A549 treated with ZK216348 at 1 μM for 4 hours (cell line): Measurements from ENCODE around the gene NRM. TPM values are rescaled to one million over a fixed set of nuclear protein-coding genes. Genes with fewer than 3 reads are reported as not detected.

Experiments
- total RNA-seq: library from RNA; stranded (reverse); fragments of 200-300 nt; extraction: Qiagen RNA extraction; gene quantifications from 5 replicates; pipeline ENCODE4 v1.2.3, GENCODE V29; 2022; ENCODE audit warnings: low read depth

Gene NRM
- 20.2 to 28.1 TPM (median 26.5 TPM) in 5 replicates for total RNA-seq

DNA sequence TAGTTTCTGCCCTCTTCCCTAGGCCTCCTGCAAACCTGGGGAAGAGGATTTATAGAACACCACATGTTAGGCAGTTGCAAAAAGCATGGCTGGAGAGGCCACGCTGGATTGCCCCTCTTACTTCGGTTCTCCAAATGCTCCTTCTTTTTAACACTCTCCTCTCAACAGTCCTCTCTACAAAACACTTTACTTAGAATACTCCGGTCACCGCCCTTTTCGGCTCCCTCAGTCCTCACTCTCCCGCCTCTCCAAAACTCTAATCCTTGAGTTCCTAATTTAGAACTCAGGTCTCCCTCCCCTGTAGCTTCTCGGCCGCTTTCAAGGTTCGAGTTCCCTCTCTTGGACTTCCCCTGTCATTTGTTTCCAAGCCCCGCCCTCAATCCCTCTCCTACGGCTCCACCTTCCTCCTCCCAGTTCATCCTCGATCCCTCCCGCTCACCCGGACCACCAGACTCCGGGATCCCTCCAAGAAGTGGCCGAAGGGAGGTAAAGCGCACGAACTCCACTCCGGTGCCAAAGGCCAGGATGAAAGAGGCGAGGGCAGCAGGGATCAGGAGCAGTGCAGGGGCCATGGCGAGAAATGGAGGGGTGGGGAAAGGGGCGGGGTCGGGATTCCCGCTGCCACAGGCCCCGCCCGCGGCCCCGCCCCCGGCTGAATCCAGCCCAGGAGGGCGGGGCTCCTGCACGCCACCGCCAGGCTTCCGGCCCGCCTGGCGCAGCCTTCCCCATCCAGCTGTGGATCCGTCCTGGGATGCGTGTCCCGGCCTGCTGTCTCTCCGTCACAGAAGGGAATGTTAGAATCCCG, at the start of gene NRM:
Gene NRM, minus strand, starts transcription at position 582 of the 805 bp plus-strand sequence. Its CDS starts 10 bp downstream, at position 572.

DNA sequence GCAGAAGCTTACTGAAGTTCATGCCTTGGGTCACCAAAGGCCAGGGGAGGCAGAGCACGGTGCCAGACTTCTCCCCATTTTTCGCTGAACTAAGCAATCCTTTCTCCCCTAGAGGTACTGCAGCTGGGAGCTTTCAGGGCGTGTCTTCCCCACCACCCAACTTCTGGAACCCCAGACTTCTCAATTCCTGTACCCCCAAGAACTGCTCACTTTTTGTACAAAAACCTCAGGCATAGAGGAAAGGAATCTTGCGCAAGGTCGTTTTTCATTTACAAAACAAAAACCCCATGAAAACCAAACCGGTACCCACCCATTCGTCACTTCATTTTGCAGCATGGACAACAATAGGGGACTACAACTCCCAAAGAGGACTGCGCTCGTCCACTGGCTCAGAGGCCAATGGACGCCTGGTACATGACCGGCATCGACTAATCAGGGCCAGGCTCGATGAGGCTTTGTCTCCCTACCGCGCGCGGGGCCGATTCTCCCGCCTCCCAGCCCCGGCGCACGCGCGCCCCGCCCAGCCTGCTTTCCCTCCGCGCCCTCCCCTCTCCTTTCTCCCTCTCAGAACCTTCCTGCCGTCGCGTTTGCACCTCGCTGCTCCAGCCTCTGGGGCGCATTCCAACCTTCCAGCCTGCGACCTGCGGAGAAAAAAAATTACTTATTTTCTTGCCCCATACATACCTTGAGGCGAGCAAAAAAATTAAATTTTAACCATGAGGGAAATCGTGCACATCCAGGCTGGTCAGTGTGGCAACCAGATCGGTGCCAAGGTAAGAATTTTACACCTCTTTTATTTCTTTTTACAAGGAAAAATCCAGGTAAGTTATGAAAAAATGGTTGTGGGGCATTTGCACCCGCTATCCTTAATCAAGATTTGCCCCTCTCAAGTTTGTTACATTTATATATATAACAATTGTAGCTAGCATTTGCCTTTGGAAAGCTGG, 29.3 kb upstream of the NRM start, which contains the start of gene TUBB:
Gene TUBB, plus strand, starts transcription at position 562 of the 947 bp plus-strand sequence. Its CDS starts 155 bp downstream, at position 717.

DNA sequence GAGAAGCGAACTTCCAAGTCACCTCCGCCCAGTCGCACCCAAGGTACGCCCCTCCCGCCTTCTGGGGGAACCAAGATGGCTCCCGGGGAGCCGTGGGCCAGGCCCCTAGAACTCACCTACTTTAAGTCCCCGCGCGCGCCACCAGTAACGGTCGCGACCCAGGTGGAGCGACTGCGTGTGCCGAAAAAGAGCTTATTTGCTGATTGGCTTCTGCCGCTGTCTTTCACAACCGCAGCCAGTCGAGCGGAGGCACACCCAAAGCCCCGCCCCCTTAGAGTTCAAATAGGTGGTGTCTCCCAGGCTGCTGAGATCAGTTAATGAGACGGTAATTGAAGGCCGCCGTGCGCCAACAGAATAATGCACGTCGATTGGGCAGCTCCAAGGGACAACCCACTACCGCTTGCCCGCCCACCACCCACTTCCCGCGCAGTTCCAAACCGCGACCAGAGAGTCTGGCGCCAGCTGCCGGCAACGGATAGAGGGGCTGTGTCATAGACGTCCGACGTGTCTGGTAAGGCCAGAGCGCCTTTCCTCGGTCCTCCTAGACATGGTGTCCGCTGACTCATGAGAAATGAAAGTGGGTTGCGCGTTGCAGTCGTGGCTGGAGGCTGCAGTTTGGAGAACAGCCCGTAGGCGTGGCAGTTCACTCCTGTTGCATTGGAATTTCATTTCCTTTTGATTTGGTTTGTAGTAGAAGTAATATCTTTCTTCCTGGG, 26.5 kb upstream of the NRM start, which contains the start of gene MDC1:
Gene MDC1, minus strand, starts transcription at position 153 of the 716 bp plus-strand sequence. CDS start 2,106 bp downstream, outside the sequence.

DNA sequence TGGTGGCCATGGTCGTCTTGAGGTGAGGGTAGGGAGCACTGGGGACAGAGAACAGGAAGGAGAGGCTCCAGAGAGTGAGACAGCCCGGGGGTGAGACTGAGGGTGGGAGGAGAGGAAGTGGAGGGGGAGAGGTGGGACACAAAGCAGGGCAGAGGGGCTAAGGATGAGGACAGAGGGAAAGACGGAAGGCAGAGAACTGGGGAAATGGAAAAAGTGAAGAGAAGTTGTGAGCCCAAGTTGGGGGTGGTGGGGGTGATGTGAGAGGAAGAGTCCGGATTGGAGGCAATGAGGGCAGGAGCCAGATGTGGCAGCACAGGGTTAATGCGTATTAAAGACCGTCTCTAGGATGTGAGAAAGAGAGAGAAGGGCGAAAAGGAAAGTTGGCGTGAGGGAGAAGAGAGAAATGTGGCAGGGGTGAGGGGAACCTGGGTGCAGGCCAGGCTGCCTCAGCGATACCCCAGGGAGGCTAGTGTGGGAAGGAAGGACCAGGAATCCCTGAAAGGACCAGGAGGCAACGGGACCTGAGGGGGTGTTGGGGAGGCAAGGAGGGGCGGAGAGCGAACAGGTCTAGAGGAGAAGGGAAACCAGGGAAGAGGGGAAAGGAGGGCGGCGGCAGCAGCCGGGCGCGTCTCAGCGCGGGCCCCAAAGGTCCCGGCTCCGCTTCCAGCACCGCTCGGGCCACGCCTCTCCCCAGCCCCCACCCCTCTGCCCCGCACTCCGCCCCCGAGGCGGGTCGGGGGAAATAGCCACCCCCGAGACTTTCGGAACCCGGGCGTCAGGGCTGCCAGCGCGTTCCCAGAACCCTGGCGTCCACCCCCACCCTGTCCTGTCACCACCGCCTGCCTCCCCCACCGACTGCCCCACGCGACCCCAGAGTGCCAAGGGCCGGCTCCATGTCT, 4.5 kb downstream of the NRM start, which contains the start of gene PPP1R18:
Gene PPP1R18, minus strand, starts transcription at position 637 of the 899 bp plus-strand sequence. Its CDS starts 627 bp downstream, at position 10.

DNA sequence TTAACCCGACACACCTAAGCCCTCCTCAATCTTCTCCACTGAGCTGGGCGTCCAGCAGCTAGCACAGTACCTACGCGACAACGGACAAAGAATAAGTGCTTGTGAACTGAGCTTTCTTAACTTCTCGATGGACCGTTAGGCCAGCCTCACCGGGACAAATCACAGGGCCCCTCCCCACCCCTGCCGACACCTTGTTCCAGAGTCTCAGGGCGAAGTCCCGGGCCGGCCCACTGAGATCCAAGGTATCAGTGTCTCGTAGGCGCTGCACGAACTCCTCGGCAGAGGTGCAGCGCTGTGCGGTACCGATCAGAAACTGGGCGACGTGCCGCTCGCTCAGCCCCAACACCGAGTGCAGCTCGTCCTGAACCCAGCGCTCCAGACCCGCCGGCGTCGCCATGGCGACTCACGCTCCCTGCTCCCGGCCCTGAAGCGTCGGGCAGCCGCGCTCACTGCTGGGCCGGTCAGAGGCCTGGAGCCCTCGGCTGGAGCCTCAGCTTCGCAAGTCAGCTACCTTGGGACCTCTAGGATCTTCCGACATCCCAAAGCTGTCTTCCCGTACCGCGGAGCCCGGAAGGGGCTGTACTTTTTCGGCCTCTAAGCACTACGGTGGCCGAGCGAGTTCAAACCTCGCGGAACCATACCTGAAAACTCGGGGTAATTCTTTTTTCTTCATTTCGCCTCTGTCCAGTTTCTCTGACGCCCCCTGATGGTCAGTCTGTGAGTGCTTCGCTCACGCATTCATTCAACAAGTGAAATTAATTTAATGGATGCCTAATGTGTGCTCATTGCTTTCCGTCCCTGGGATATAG, 18.1 kb downstream of the NRM start, which contains the start of gene DHX16:
Gene DHX16, minus strand, starts transcription at position 562 of the 809 bp plus-strand sequence. Its CDS starts 165 bp downstream, at position 397.

DNA sequence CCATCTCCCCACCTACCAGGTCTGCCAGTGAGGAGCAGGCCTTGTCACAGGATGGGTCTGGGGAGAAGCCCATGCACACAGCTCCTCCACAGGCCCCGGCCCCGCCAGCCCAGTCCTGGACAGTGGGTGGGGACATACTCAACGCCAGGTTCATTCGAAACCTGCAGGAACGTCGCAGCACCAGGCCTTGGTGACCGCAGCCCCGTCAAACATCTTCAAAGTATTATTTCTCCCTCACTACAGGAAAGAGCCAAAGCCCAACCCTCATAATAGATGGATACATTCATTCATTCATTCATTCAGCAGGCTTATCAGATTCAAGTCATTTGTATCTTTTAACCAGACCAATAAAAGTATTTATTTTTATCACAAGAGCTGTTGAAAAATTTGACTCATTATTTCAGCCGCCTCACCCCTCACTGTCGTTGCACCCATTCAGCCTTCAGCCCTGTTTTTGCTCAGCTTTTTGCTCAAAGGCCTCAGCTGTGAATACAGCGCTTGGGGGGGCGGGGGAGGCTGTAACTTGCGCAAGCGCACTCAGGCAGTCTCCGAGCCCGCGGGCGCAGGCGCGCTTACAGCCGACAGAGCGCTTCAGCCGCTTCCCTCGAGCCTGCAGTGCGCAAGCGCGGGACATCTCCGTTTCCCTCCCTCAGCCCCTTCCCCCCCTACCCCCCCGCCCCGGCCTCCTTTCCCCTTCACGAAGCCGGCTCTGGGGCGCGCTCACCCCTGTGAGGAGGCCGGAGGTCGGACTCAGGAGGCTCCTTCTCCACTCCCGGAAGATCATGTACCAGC, 44.1 kb downstream of the NRM start, which contains the start of gene C6orf136:
Gene C6orf136, plus strand, starts transcription at position 684 of the 792 bp plus-strand sequence. Its CDS starts 99 bp downstream, at position 783.

Other genes with a start within 250 kb of the NRM start
- 51.9 to 68.3 TPM (median 60.7 TPM) in 5 replicates for gene HLA-E, start 201.5 kb downstream of the NRM start, total RNA-seq
- 30.0 to 38.2 TPM (median 31.9 TPM) in 5 replicates for gene GNL1, start 134.5 kb downstream of the NRM start, total RNA-seq
- gene PRR3, start 133.7 kb downstream of the NRM start, total RNA-seq: 13.3 to 18.1 TPM (median 15.4 TPM) in 5 replicates
- 49.4 to 64.4 TPM (median 55.7 TPM) in 5 replicates for gene ABCF1, start 119.5 kb downstream of the NRM start, total RNA-seq
- gene PPP1R10, start 73.7 kb downstream of the NRM start, total RNA-seq: 23.2 to 50.8 TPM (median 32.0 TPM) in 5 replicates
- 69.2 to 93.2 TPM (median 71.7 TPM) in 5 replicates for gene MRPS18B, start 73.1 kb downstream of the NRM start, total RNA-seq
- 5.2 to 6.5 TPM (median 5.7 TPM) in 5 replicates for gene ATAT1, start 64.1 kb downstream of the NRM start, total RNA-seq
- 9.4 to 15.4 TPM (median 13.7 TPM) in 5 replicates for gene C6orf136, start 43.9 kb downstream of the NRM start, total RNA-seq
- 28.5 to 31.7 TPM (median 30.4 TPM) in 5 replicates for gene DHX16, start 18.0 kb downstream of the NRM start, total RNA-seq
- gene PPP1R18, start 4.3 kb downstream of the NRM start, total RNA-seq: 40.2 to 47.9 TPM (median 43.5 TPM) in 5 replicates
- 14.7 to 21.2 TPM (median 17.8 TPM) in 5 replicates for gene MDC1, start 26.3 kb upstream of the NRM start, total RNA-seq
- 799 to 982 TPM (median 956 TPM) in 5 replicates for gene TUBB, start 29.4 kb upstream of the NRM start, total RNA-seq
- 75.5 to 109 TPM (median 97.4 TPM) in 5 replicates for gene FLOT1, start 51.7 kb upstream of the NRM start, total RNA-seq
- gene IER3, start 53.6 kb upstream of the NRM start, total RNA-seq: 65.0 to 118 TPM (median 104 TPM) in 5 replicates
- 36.1 to 67.6 TPM (median 55.7 TPM) in 5 replicates for gene DDR1, start 193.5 kb upstream of the NRM start, total RNA-seq
- 15.2 to 23.2 TPM (median 17.3 TPM) in 5 replicates for gene GTF2H4, start 217.2 kb upstream of the NRM start, total RNA-seq
- 9.4 to 14.7 TPM (median 13.7 TPM) in 5 replicates for gene VARS2, start 223.3 kb upstream of the NRM start, total RNA-seq
- gene SFTA2, start 241.2 kb upstream of the NRM start, total RNA-seq: not detected in 5 replicates
- 0.08 to 0.17 TPM (median 0.10 TPM) in 5 replicates for gene MUCL3, start 250.0 kb upstream of the NRM start, total RNA-seq